ENCODE results near the gene DUT. TPM values are rescaled to one million over a fixed set of nuclear protein-coding genes. Genes with fewer than 3 reads are reported as not detected.
"Not testable (repeated sequence)": the region's sequence is repeated elsewhere in the genome, so short reads cannot be mapped to it uniquely, and the experiment has no call there.

DUT gene
- total RNA-seq, 6 experiments from 2014 or later, result 20.6 to 39.6 (median 34.2) TPM

GRCh38 chr15:48323294-48323693 is 7.9 kb upstream of the DUT start:
- no peaks in the 10 kb centered on the region for H3K36me3 ChIP-seq

GRCh38 chr15:48324949-48325348 is 6.3 kb upstream of the DUT start:
- no peaks in the 10 kb centered on the region for H3K36me3 ChIP-seq
- WGBS (ENCODE audit: insufficient coverage, low coverage, low lambda C conversion rate, missing lambda C conversion rate), result 69% methylated on average over 5 of the region's 5 CpGs
- no peak for ATAC-seq

More at GRCh38 chr15:48323294-48323693, 7.9 kb upstream of the DUT start:
- DNase-seq, result no peak
- Histone ChIP-seq H3K4me1 (no peaks in the 10 kb centered on the region), H3K27me3 (no peaks in the 10 kb centered on the region), H3K27ac (no peak overlapping the region), H3K4me3 (no peak overlapping the region), H3K9me3 (no peaks in the 10 kb centered on the region)
- WGBS (ENCODE audit: insufficient coverage, low coverage, low lambda C conversion rate, missing lambda C conversion rate), result 66% methylated on average over 4 of the region's 7 CpGs
- ATAC-seq, result no peak
- intact Hi-C loops (cut with DNase I), result no loop called here
- no peak for TF ChIP-seq POLR2A (IDR thresholded peaks at IDR 0.05)
- no peak for TF ChIP-seq CTCF (IDR thresholded peaks at IDR 0.05)

GRCh38 chr15:48325400-48325799 is 5.8 kb upstream of the DUT start:
- TF ChIP-seq POLR2A (IDR thresholded peaks at IDR 0.05), result no peak
- TF ChIP-seq CTCF (IDR thresholded peaks at IDR 0.05), result no peak
- 75% methylated on average over 5 of the region's 5 CpGs for whole genome bisulfite sequencing (ENCODE audit: insufficient coverage, low coverage, low lambda C conversion rate, missing lambda C conversion rate)
- no peak for ATAC-seq

More at GRCh38 chr15:48324949-48325348, 6.3 kb upstream of the DUT start:
- Histone ChIP-seq H3K27me3 (no peaks in the 10 kb centered on the region), H3K9me3 (no peaks in the 10 kb centered on the region), H3K4me1 (no peaks in the 10 kb centered on the region), H3K27ac (no peak overlapping the region), H3K4me3 (no peak overlapping the region)
- TF ChIP-seq CTCF (IDR thresholded peaks at IDR 0.05), result no peak
- TF ChIP-seq POLR2A (IDR thresholded peaks at IDR 0.05), result no peak
- intact Hi-C loops (cut with DNase I), result no loop called here
- no peak for DNase-seq

GRCh38 chr15:48326180-48326579 is 5.0 kb upstream of the DUT start:
- intact Hi-C loops (cut with DNase I); H3K27me3 ChIP-seq; ATAC-seq; H3K4me1 ChIP-seq; H3K9me3 ChIP-seq; DNase-seq; H3K36me3 ChIP-seq; H3K27ac ChIP-seq; H3K4me3 ChIP-seq: not testable (repeated sequence)
- 92% methylated on average over 6 of the region's 6 CpGs for WGBS (ENCODE audit: insufficient coverage, low coverage, low lambda C conversion rate, missing lambda C conversion rate)

More at GRCh38 chr15:48325400-48325799, 5.8 kb upstream of the DUT start:
- intact Hi-C loops (cut with DNase I), result no loop called here
- Histone ChIP-seq H3K27me3 (no peaks in the 10 kb centered on the region), H3K27ac (no peak overlapping the region), H3K9me3 (no peaks in the 10 kb centered on the region), H3K36me3 (no peaks in the 10 kb centered on the region), H3K4me1 (peaks cover 0 to 2% (median under 1%) of the 10 kb centered on the region in 4 donors), H3K4me3 (no peak overlapping the region)
- DNase-seq, result no peak

GRCh38 chr15:48330105-48330785 is 984 bp upstream of the DUT start:
- Histone ChIP-seq H3K9me3 (no peaks in the 10 kb centered on the region), H3K27me3 (no peaks in the 10 kb centered on the region), H3K27ac (peak overlapping the region in 1 of 3 donors; percentile 96), H3K4me1 (peaks cover 0 to 10% (median 6%) of the 10 kb centered on the region in 4 donors), H3K36me3 (peaks cover 0 to 4% (median 0%) of the 10 kb centered on the region in 4 donors), H3K4me3 (peak overlapping the region; percentile 76 to 95 (median 92))
- intact Hi-C loops (cut with DNase I), result no loop called here
- no peak for ATAC-seq
- 15% methylated on average over 11 of the region's 11 CpGs for WGBS (ENCODE audit: insufficient coverage, low coverage, low lambda C conversion rate, missing lambda C conversion rate)
- DNase-seq, result no peak
- no peak for TF ChIP-seq CTCF (IDR thresholded peaks at IDR 0.05)
